Measurements from ENCODE around the gene ATP8B1. TPM values are rescaled to one million over a fixed set of nuclear protein-coding genes. Genes with fewer than 3 reads are reported as not detected.

The ATP8B1 gene
- total RNA-seq, 2 experiments from 2014 or later: not detected

GRCh38 chr18:57791911-57792310, 11.2 kb downstream of the ATP8B1 start:
- H3K9me3 ChIP-seq (ENCODE audit: control insufficient read depth in 1 of 2, insufficient read depth in 1 of 2, low read length in 2 of 2): peaks cover 5 to 9% of the 10 kb centered on the region in 2 experiments
- no peak for TF ChIP-seq CTCF (IDR thresholded peaks at IDR 0.05)
- Mint-ChIP-seq H3K27me3 (peaks cover 16% of the 10 kb centered on the region), H3K4me3 (no peak overlapping the region), H3K4me1 (ENCODE audit: low read depth) (no peaks in the 10 kb centered on the region), H3K27ac (no peak overlapping the region), H3K9me3 (no peaks in the 10 kb centered on the region), H3K36me3 (ENCODE audit: low read depth) (no peaks in the 10 kb centered on the region)
- H3K27me3 ChIP-seq (ENCODE audit: control insufficient read depth in 1 of 2, insufficient read depth in 2 of 2, low read length in 2 of 2): peaks cover 0 to 2% of the 10 kb centered on the region in 2 experiments
- H3K4me3 ChIP-seq (ENCODE audit: low read length): no peak overlapping the region
- ChIA-PET CTCF (no interaction called here), POLR2A (no interaction called here)
- H3K27ac ChIP-seq (ENCODE audit: low read depth in 1 of 2, low read length in 2 of 2): no peak overlapping the region
- no peak for DNase-seq
- no peak for ATAC-seq (ENCODE audit: poor library complexity)
- H3K36me3 ChIP-seq (ENCODE audit: insufficient read depth, low read length): no peaks in the 10 kb centered on the region
- H3K4me1 ChIP-seq (ENCODE audit: insufficient read depth, low read length): no peaks in the 10 kb centered on the region
- intact Hi-C loops (cut with DNase I, micrococcal nuclease): no loop called here

GRCh38 chr18:57791192-57791591, 11.9 kb downstream of the ATP8B1 start:
- H3K4me1 ChIP-seq (ENCODE audit: insufficient read depth, low read length): no peaks in the 10 kb centered on the region
- Mint-ChIP-seq H3K9me3 (no peaks in the 10 kb centered on the region), H3K27me3 (peaks cover 11% of the 10 kb centered on the region), H3K36me3 (ENCODE audit: low read depth) (no peaks in the 10 kb centered on the region), H3K4me1 (ENCODE audit: low read depth) (no peaks in the 10 kb centered on the region), H3K4me3 (no peak overlapping the region), H3K27ac (no peak overlapping the region)
- H3K27ac ChIP-seq (ENCODE audit: low read depth in 1 of 2, low read length in 2 of 2): no peak overlapping the region
- POLR2A ChIA-PET: no interaction called here
- no peaks in the 10 kb centered on the region for H3K36me3 ChIP-seq (ENCODE audit: insufficient read depth, low read length)
- H3K9me3 ChIP-seq (ENCODE audit: control insufficient read depth in 1 of 2, insufficient read depth in 1 of 2, low read length in 2 of 2): peaks cover 5 to 9% of the 10 kb centered on the region in 2 experiments
- intact Hi-C loops (cut with DNase I, micrococcal nuclease): no loop called here
- CTCF ChIA-PET: no interaction called here
- DNase-seq (no peak), ATAC-seq (ENCODE audit: poor library complexity) (no peak)
- H3K4me3 ChIP-seq (ENCODE audit: low read length): no peak overlapping the region
- TF ChIP-seq CTCF (IDR thresholded peaks at IDR 0.05): no peak
- H3K27me3 ChIP-seq (ENCODE audit: control insufficient read depth in 1 of 2, insufficient read depth in 2 of 2, low read length in 2 of 2): no peaks in the 10 kb centered on the region

GRCh38 chr18:57790316-57790715, 12.8 kb downstream of the ATP8B1 start:
- Mint-ChIP-seq H3K36me3 (ENCODE audit: low read depth) (no peaks in the 10 kb centered on the region), H3K4me1 (ENCODE audit: low read depth) (no peaks in the 10 kb centered on the region), H3K27me3 (peaks cover 9% of the 10 kb centered on the region), H3K4me3 (no peak overlapping the region), H3K27ac (no peak overlapping the region), H3K9me3 (no peaks in the 10 kb centered on the region)
- DNase-seq (no peak), ATAC-seq (ENCODE audit: poor library complexity) (no peak)
- no peak for TF ChIP-seq CTCF (IDR thresholded peaks at IDR 0.05)
- Histone ChIP-seq H3K27ac (ENCODE audit: low read depth in 1 of 2, low read length in 2 of 2) (no peak overlapping the region), H3K4me3 (ENCODE audit: low read length) (no peak overlapping the region), H3K27me3 (ENCODE audit: control insufficient read depth in 1 of 2, insufficient read depth in 2 of 2, low read length in 2 of 2) (no peaks in the 10 kb centered on the region), H3K9me3 (ENCODE audit: control insufficient read depth in 1 of 2, insufficient read depth in 1 of 2, low read length in 2 of 2) (peaks cover 5 to 9% of the 10 kb centered on the region in 2 experiments), H3K4me1 (ENCODE audit: insufficient read depth, low read length) (no peaks in the 10 kb centered on the region), H3K36me3 (ENCODE audit: insufficient read depth, low read length) (no peaks in the 10 kb centered on the region)
- intact Hi-C loops (cut with DNase I, micrococcal nuclease): no loop called here
- ChIA-PET CTCF (no interaction called here), POLR2A (no interaction called here)
